ENCODE results near the gene SFT2D1. TPM values are rescaled to one million over a fixed set of nuclear protein-coding genes. Genes with fewer than 3 reads are reported as not detected.
A peak's percentile ranks its signal among the peaks of the same experiment; 100 is the strongest.
"Not testable (repeated sequence)": the region's sequence is repeated elsewhere in the genome, so short reads cannot be mapped to it uniquely, and the experiment has no call there.

Gene SFT2D1
- total and polyA plus RNA-seq, 2 experiments from 2014 or later: 51.4 to 103 TPM

DNA sequence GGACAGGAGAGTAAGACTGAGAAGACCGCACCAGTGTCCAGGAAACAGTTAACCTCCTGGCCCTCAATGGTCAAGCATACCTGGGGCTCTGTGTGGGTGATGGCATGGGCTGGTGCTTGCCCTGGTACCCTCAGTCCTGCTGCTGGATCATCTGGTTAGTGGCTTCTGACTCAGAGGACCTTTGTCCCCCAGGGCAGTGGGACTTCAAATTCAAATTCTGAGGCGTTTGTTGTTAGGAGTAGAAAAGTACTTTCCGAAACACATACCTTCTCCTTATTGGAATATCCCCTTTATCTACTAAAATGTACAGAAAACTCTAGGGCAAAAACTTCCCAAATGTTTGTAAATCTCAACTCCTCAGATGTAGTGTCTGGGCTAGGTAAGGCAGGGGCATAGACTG is 4.1 kb upstream of the SFT2D1 start:
- H3K4me1 ChIP-seq (ENCODE audit: insufficient read depth): no peaks in the 10 kb centered on the region
- no peaks in the 10 kb centered on the region for H3K9me3 ChIP-seq (ENCODE audit: low read depth)
- H3F3A ChIP-seq (ENCODE audit: insufficient read depth): no peaks in the 10 kb centered on the region
- no peak for DNase-seq
- WGBS, 2 experiments (ENCODE audit: low coverage in 1 of 2, low lambda C conversion rate in 2 of 2, missing lambda C conversion rate in 2 of 2): 76 to 83% methylated on average over 3 of the region's 3 CpGs
- H3K4me2 ChIP-seq (ENCODE audit: unreplicated experiment): no peak overlapping the region
- no peak overlapping the region for H3K4me3 ChIP-seq
- no peak overlapping the region for H2AFZ ChIP-seq
- in situ Hi-C loops (cut with MboI): no loop called here
- H3K79me2 ChIP-seq (ENCODE audit: insufficient read depth): peaks cover 10% of the 10 kb centered on the region
- no peaks in the 10 kb centered on the region for H4K20me1 ChIP-seq (ENCODE audit: insufficient read depth)
- no peak for TF ChIP-seq EZH2phosphoT487 (IDR thresholded peaks at IDR 0.05; ENCODE audit: insufficient read depth, low read depth)
- no peak for TF ChIP-seq EZH2 (IDR thresholded peaks at IDR 0.05; ENCODE audit: insufficient read depth, poor library complexity, severe bottlenecking)
- H3K9ac ChIP-seq: no peak overlapping the region
- no peaks in the 10 kb centered on the region for H3K36me3 ChIP-seq (ENCODE audit: low read depth)
- no peaks in the 10 kb centered on the region for H3K9me2 ChIP-seq (ENCODE audit: insufficient read depth)
- no peak overlapping the region for H3K27ac ChIP-seq
- no peaks in the 10 kb centered on the region for H3K27me3 ChIP-seq (replicated peaks; ENCODE audit: insufficient read depth)

DNA sequence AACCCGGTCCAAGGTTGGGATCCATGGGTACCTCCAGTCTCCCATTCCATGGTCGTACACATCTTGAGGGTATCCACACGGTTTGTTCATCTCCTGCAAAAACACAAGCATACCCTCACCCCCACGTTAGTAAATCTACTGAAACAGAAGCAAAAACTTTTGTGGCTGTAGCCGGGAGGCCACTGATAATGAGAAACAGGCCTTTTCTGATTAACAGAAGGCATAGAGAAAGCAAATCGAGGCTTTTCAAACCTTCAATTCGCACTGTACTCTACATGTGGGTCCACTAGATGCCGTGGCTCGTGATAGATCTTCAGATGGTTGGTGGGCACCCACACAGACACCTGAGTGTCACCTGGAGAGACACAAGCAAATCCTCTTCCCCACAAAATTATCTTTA is 3.3 kb upstream of the SFT2D1 start:
- H3K9ac ChIP-seq; DNase-seq; H3F3A ChIP-seq (ENCODE audit: insufficient read depth); H2AFZ ChIP-seq; H3K9me3 ChIP-seq (ENCODE audit: low read depth); H3K9me2 ChIP-seq (ENCODE audit: insufficient read depth); H3K27ac ChIP-seq; H3K4me3 ChIP-seq; H3K4me1 ChIP-seq (ENCODE audit: insufficient read depth); H3K27me3 ChIP-seq (replicated peaks; ENCODE audit: insufficient read depth); in situ Hi-C loops (cut with MboI); H3K36me3 ChIP-seq (ENCODE audit: low read depth); H3K4me2 ChIP-seq (ENCODE audit: unreplicated experiment); H4K20me1 ChIP-seq (ENCODE audit: insufficient read depth): not testable (repeated sequence)
- 50 to 51% methylated on average over 9 of the region's 9 CpGs for WGBS, 2 experiments (ENCODE audit: low coverage in 1 of 2, low lambda C conversion rate in 2 of 2, missing lambda C conversion rate in 2 of 2)
- H3K79me2 ChIP-seq (ENCODE audit: insufficient read depth): peaks cover 18% of the 10 kb centered on the region

DNA sequence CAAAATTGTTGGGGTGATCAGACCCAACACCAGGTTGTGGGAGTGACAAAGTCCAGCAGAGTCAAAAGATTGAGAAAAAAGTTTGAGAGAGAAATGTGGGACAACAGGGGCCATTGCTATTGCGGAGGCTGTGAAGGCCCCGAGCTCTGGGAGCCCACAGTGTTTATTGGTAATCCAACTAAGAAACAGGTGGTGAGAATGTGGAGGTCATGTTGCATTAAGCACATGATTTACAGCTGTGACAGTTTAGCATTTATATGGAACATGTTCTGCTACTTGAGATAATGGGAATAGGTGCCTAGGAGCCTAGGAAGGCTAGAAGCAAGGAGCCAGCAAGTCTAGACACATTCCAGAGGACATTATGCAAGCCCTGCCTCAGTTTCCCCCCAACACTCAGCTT is 2.6 kb upstream of the SFT2D1 start:
- DNase-seq; H3K9me3 ChIP-seq (ENCODE audit: low read depth); H3K27ac ChIP-seq; H3K4me3 ChIP-seq; H2AFZ ChIP-seq; H3K27me3 ChIP-seq (replicated peaks; ENCODE audit: insufficient read depth); H3K9me2 ChIP-seq (ENCODE audit: insufficient read depth); H3K36me3 ChIP-seq (ENCODE audit: low read depth); H4K20me1 ChIP-seq (ENCODE audit: insufficient read depth); H3K4me1 ChIP-seq (ENCODE audit: insufficient read depth); H3K9ac ChIP-seq; H3K4me2 ChIP-seq (ENCODE audit: unreplicated experiment); H3F3A ChIP-seq (ENCODE audit: insufficient read depth); in situ Hi-C loops (cut with MboI): not testable (repeated sequence)
- 77 to 79% methylated on average over 2 of the region's 2 CpGs for WGBS, 2 experiments (ENCODE audit: low coverage in 1 of 2, low lambda C conversion rate in 2 of 2, missing lambda C conversion rate in 2 of 2)
- peaks cover 26% of the 10 kb centered on the region for H3K79me2 ChIP-seq (ENCODE audit: insufficient read depth)

GRCh38 chr6:166344240-166344639 is 1.9 kb upstream of the SFT2D1 start:
- no peak overlapping the region for H3K27ac ChIP-seq
- 97 to 99% methylated on average over 8 of the region's 8 CpGs for WGBS, 2 experiments (ENCODE audit: low coverage in 1 of 2, low lambda C conversion rate in 2 of 2, missing lambda C conversion rate in 2 of 2)
- H4K20me1 ChIP-seq (ENCODE audit: insufficient read depth): no peaks in the 10 kb centered on the region
- H3F3A ChIP-seq (ENCODE audit: insufficient read depth): no peaks in the 10 kb centered on the region
- no peaks in the 10 kb centered on the region; the same call in 1 of the 2 replicates for H3K4me1 ChIP-seq (ENCODE audit: insufficient read depth)
- peaks cover 32% of the 10 kb centered on the region for H3K79me2 ChIP-seq (ENCODE audit: insufficient read depth)
- H3K9ac ChIP-seq: no peak overlapping the region
- TF ChIP-seq EZH2 (IDR thresholded peaks at IDR 0.05; ENCODE audit: insufficient read depth, poor library complexity, severe bottlenecking): no peak
- no peak for TF ChIP-seq EZH2phosphoT487 (IDR thresholded peaks at IDR 0.05; ENCODE audit: insufficient read depth, low read depth)
- H3K4me2 ChIP-seq (ENCODE audit: unreplicated experiment): no peak overlapping the region
- no peaks in the 10 kb centered on the region for H3K9me3 ChIP-seq (ENCODE audit: low read depth)
- no peaks in the 10 kb centered on the region for H3K36me3 ChIP-seq (ENCODE audit: low read depth)
- H3K4me3 ChIP-seq: no peak overlapping the region
- no peaks in the 10 kb centered on the region for H3K9me2 ChIP-seq (ENCODE audit: insufficient read depth)
- in situ Hi-C loops (cut with MboI): no loop called here
- H3K27me3 ChIP-seq (replicated peaks; ENCODE audit: insufficient read depth): no peaks in the 10 kb centered on the region
- no peak for DNase-seq
- no peak overlapping the region for H2AFZ ChIP-seq

GRCh38 chr6:166343150-166343487 is 774 bp upstream of the SFT2D1 start:
- Histone ChIP-seq H3K27ac (no peak overlapping the region), H4K20me1 (ENCODE audit: insufficient read depth) (no peaks in the 10 kb centered on the region), H3K9me3 (ENCODE audit: low read depth) (no peaks in the 10 kb centered on the region), H3K4me1 (ENCODE audit: insufficient read depth) (no peaks in the 10 kb centered on the region; the same call in 1 of the 2 replicates), H3K9me2 (ENCODE audit: insufficient read depth) (no peaks in the 10 kb centered on the region), H3F3A (ENCODE audit: insufficient read depth) (no peaks in the 10 kb centered on the region), H3K27me3 (replicated peaks; ENCODE audit: insufficient read depth) (no peaks in the 10 kb centered on the region), H2AFZ (peak overlapping the region; percentile 94), H3K36me3 (ENCODE audit: low read depth) (no peaks in the 10 kb centered on the region), H3K4me2 (ENCODE audit: unreplicated experiment) (peak overlapping the region; percentile 82), H3K79me2 (ENCODE audit: insufficient read depth) (peaks cover 44% of the 10 kb centered on the region), H3K4me3 (peak overlapping the region; percentile 99), H3K9ac (peak overlapping the region; percentile 91)
- 30 to 39% methylated on average over 3 of the region's 3 CpGs for WGBS, 2 experiments (ENCODE audit: low coverage in 1 of 2, low lambda C conversion rate in 2 of 2, missing lambda C conversion rate in 2 of 2)
- TF ChIP-seq EZH2 (IDR thresholded peaks at IDR 0.05; ENCODE audit: insufficient read depth, poor library complexity, severe bottlenecking) (no peak), EZH2phosphoT487 (IDR thresholded peaks at IDR 0.05; ENCODE audit: insufficient read depth, low read depth) (no peak)
- no peak for DNase-seq
- in situ Hi-C loops (cut with MboI): no loop called here
